Measurements from ENCODE around the gene NSRP1. TPM values are rescaled to one million over a fixed set of nuclear protein-coding genes. Genes with fewer than 3 reads are reported as not detected.

The NSRP1 gene
- total RNA-seq, 1 experiment from 2014 or later, result 22.8 TPM

DNA sequence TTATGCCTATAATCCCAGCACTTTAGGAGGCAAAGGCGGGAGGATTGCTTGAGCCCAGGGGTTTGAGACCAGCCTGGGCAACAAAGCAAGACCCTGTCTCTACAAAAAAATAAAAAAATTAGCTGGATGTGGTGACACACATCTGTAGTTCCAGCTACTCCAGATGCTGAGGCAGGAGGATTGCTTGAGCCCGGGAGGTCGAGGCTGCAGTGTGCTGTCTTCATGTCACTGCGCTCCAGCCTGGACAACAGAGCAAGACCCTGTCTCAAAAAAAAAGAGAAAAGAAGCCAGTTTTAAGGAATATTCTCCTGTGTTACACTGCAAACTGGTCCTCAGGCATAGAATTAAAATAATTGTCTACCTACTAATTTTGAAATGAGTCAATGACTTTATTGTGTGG lies 47.9 kb downstream of the NSRP1 start:
- ChIA-PET POLR2A (no interaction called here), CTCF (interaction anchor here (1.2 kb wide), 1 partner anchor 12 kb away, joined by 3 read pairs; no protein-coding TSS in a partner anchor)
- Mint-ChIP-seq H3K27ac (no peak overlapping the region), H3K9me3 (no peaks in the 10 kb centered on the region), H3K36me3 (peaks cover 13% of the 10 kb centered on the region), H3K4me3 (no peak overlapping the region), H3K27me3 (ENCODE audit: low read depth) (no peaks in the 10 kb centered on the region), H3K4me1 (no peaks in the 10 kb centered on the region)
- DNase-seq (ENCODE audit: low spot score), result no peak
- no peak for ATAC-seq
- TF ChIP-seq, protein P1, sequence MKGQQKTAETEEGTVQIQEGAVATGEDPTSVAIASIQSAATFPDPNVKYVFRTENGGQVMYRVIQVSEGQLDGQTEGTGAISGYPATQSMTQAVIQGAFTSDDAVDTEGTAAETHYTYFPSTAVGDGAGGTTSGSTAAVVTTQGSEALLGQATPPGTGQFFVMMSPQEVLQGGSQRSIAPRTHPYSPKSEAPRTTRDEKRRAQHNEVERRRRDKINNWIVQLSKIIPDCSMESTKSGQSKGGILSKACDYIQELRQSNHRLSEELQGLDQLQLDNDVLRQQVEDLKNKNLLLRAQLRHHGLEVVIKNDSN (CRISPR knock-in tag; IDR thresholded peaks at IDR 0.05), result no peak
- TF ChIP-seq ZNF121 (CRISPR knock-in tag; IDR thresholded peaks at IDR 0.05) (peak; percentile 87; the same call in 1 of the 2 replicates), GTF2I (CRISPR knock-in tag; conservative IDR thresholded peaks at IDR 0.05) (no peak), E2F1 (CRISPR knock-in tag; IDR thresholded peaks at IDR 0.05) (no peak), FOXJ3 (CRISPR knock-in tag; IDR thresholded peaks at IDR 0.05; ENCODE audit: borderline replicate concordance) (no peak), KAT7 (CRISPR knock-in tag; IDR thresholded peaks at IDR 0.05; ENCODE audit: borderline replicate concordance) (no peak)

DNA sequence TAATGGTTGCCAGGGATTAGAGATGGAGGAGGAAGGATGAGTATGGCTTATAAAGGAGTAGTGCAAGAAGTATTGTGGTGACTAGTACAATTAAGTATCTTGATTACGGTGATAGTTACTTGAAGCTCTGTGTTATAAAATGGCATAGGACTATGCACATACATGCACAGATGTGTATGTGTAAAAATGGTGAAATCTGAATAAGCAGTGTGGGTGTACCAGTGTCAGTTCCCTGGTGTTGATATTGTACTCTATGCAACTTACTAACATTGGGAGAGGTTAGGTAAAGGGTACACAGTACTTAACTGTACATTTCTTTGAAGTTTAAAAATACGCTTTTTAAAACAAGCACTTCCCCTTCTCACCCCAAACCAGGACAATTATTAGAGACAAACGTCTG lies 48.5 kb downstream of the NSRP1 start:
- POLR2A ChIA-PET, result no interaction called here
- H3K4me3 Mint-ChIP-seq, result no peak overlapping the region

DNA sequence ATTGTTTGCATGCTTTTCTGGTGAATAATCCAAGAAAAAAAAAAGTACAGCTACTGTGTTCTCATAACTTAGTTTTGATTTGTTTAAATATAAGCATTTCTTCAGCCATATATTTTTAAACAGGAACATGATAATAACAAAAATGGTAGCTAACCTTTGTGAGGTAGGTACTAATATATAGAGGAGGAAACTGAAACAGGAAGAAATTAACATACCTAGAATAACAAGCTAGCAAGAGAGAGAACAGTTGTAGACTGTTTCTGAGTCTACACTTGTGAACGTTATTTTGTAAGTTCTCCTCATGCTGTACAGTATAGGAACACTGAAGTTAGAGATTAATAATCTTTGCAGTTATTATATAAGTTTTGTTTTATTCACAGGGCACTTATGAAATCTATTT lies 49.3 kb downstream of the NSRP1 start:
- TF ChIP-seq ZNF416 (CRISPR knock-in tag; IDR thresholded peaks at IDR 0.05) (no peak), SMAD4 (CRISPR knock-in tag; IDR thresholded peaks at IDR 0.05) (no peak)
- ATAC-seq, result no peak
- no peak for DNase-seq (ENCODE audit: low spot score)
- Mint-ChIP-seq H3K4me3 (no peak overlapping the region), H3K4me1 (no peaks in the 10 kb centered on the region), H3K27ac (no peak overlapping the region), H3K9me3 (no peaks in the 10 kb centered on the region), H3K36me3 (peaks cover 4% of the 10 kb centered on the region), H3K27me3 (ENCODE audit: low read depth) (no peaks in the 10 kb centered on the region)
- ChIA-PET CTCF (interaction anchor here (1.0 to 1.5 kb wide), 2 partner anchors 61 to 71 kb away, joined by 3 to 4 read pairs; no protein-coding TSS in a partner anchor), POLR2A (no interaction called here)

More for the DNA sequence above, 48.5 kb downstream of the NSRP1 start:
- DNase-seq (ENCODE audit: low spot score) (no peak), ATAC-seq (no peak)
- Mint-ChIP-seq H3K4me1 (no peaks in the 10 kb centered on the region), H3K36me3 (peaks cover 8% of the 10 kb centered on the region), H3K27ac (no peak overlapping the region), H3K27me3 (ENCODE audit: low read depth) (no peaks in the 10 kb centered on the region), H3K9me3 (no peaks in the 10 kb centered on the region)
- CTCF ChIA-PET, result interaction anchor here (1.2 kb wide), 1 partner anchor 11 kb away, joined by 3 read pairs; no protein-coding TSS in a partner anchor
- TF ChIP-seq ZNF671 (CRISPR knock-in tag; IDR thresholded peaks at IDR 0.05) (no peak), ZNF416 (CRISPR knock-in tag; IDR thresholded peaks at IDR 0.05) (no peak), SMAD4 (CRISPR knock-in tag; IDR thresholded peaks at IDR 0.05) (no peak)

- Mint-ChIP-seq H3K9me3 (no peaks in the 10 kb centered on the region), H3K4me3 (no peak overlapping the region), H3K36me3 (peaks cover 14% of the 10 kb centered on the region), H3K27ac (no peak overlapping the region), H3K4me1 (no peaks in the 10 kb centered on the region), H3K27me3 (ENCODE audit: low read depth) (no peaks in the 10 kb centered on the region)
- CTCF ChIA-PET, result no interaction called here
- no peak for ATAC-seq
- POLR2A ChIA-PET, result no interaction called here
- DNase-seq (ENCODE audit: low spot score), result no peak
- TF ChIP-seq JUN (CRISPR knock-in tag; IDR thresholded peaks at IDR 0.05), result no peak
- TF ChIP-seq ZBTB43 (CRISPR knock-in tag; IDR thresholded peaks at IDR 0.05), result no peak
- TF ChIP-seq, protein P2, sequence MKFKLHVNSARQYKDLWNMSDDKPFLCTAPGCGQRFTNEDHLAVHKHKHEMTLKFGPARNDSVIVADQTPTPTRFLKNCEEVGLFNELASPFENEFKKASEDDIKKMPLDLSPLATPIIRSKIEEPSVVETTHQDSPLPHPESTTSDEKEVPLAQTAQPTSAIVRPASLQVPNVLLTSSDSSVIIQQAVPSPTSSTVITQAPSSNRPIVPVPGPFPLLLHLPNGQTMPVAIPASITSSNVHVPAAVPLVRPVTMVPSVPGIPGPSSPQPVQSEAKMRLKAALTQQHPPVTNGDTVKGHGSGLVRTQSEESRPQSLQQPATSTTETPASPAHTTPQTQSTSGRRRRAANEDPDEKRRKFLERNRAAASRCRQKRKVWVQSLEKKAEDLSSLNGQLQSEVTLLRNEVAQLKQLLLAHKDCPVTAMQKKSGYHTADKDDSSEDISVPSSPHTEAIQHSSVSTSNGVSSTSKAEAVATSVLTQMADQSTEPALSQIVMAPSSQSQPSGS (CRISPR knock-in tag; IDR thresholded peaks at IDR 0.05; ENCODE audit: borderline replicate concordance, low read depth), result no peak
- no peak for TF ChIP-seq ETV6 (CRISPR knock-in tag; IDR thresholded peaks at IDR 0.05)
- TF ChIP-seq SMAD4 (CRISPR knock-in tag; IDR thresholded peaks at IDR 0.05), result no peak
- TF ChIP-seq, protein P3, sequence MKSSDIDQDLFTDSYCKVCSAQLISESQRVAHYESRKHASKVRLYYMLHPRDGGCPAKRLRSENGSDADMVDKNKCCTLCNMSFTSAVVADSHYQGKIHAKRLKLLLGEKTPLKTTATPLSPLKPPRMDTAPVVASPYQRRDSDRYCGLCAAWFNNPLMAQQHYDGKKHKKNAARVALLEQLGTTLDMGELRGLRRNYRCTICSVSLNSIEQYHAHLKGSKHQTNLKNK (CRISPR knock-in tag; IDR thresholded peaks at IDR 0.05), result no peak
- no peak for TF ChIP-seq E2F4 (CRISPR knock-in tag; IDR thresholded peaks at IDR 0.05; ENCODE audit: borderline replicate concordance, low read depth)
- TF ChIP-seq GTF2I (CRISPR knock-in tag; conservative IDR thresholded peaks at IDR 0.05), result no peak
- no peak for TF ChIP-seq ZNF232 (CRISPR knock-in tag; IDR thresholded peaks at IDR 0.05)
- TF ChIP-seq ARID4B (CRISPR knock-in tag; IDR thresholded peaks at IDR 0.05; ENCODE audit: borderline replicate concordance), result no peak
Measured at GRCh38 chr17:30170415-30170987, 53.9 kb downstream of the NSRP1 start.
